Measurements from ENCODE around the gene KCNJ14. TPM values are rescaled to one million over a fixed set of nuclear protein-coding genes. Genes with fewer than 3 reads are reported as not detected.

The KCNJ14 gene
- total RNA-seq, 4 donors from 2014 or later: 0.16 to 0.42 (median 0.27) TPM; not detected in 1

GRCh38 chr19:48497728-48498594 is 42.6 kb downstream of the KCNJ14 start:
- ATAC-seq: no peak
- Histone ChIP-seq H3K36me3 (no peaks in the 10 kb centered on the region), H3K9me3 (no peaks in the 10 kb centered on the region), H3K27me3 (peaks cover 59% of the 10 kb centered on the region), H3K4me1 (peaks cover 0 to 43% (median 13%) of the 10 kb centered on the region in 3 donors), H3K27ac (no peak overlapping the region), H3K4me3 (no peak overlapping the region)
- WGBS, 2 donors (ENCODE audit: low coverage in 1 of 2): 32 to 49% methylated on average over 9 to 10 of the region's 46 CpGs
- TF ChIP-seq POLR2AphosphoS5 (IDR thresholded peaks at IDR 0.05) (no peak), EP300 (IDR thresholded peaks at IDR 0.05) (no peak), POLR2A (IDR thresholded peaks at IDR 0.05) (no peak), CTCF (IDR thresholded peaks at IDR 0.05) (no peak)

- Histone ChIP-seq H3K27ac (no peak overlapping the region), H3K4me3 (peak overlapping the region in 1 of 2 donors; percentile 0), H3K27me3 (peaks cover 60% of the 10 kb centered on the region), H3K9me3 (no peaks in the 10 kb centered on the region), H3K4me1 (peaks cover 0 to 36% (median 13%) of the 10 kb centered on the region in 3 donors), H3K36me3 (no peaks in the 10 kb centered on the region)
- TF ChIP-seq EP300 (IDR thresholded peaks at IDR 0.05) (no peak), POLR2A (IDR thresholded peaks at IDR 0.05) (no peak), POLR2AphosphoS5 (IDR thresholded peaks at IDR 0.05) (no peak), CTCF (IDR thresholded peaks at IDR 0.05) (no peak)
- no CpG with 5 or more reads among the region's 59 CpGs for WGBS, 2 donors (ENCODE audit: low coverage in 1 of 2)
- no peak for ATAC-seq
Observed at GRCh38 chr19:48498595-48499311, 43.4 kb downstream of the KCNJ14 start.

- Histone ChIP-seq H3K4me1 (peaks cover 0 to 30% (median 8%) of the 10 kb centered on the region in 3 donors), H3K27ac (no peak overlapping the region), H3K4me3 (no peak overlapping the region), H3K36me3 (no peaks in the 10 kb centered on the region), H3K9me3 (no peaks in the 10 kb centered on the region), H3K27me3 (peaks cover 60% of the 10 kb centered on the region)
- WGBS, 2 donors (ENCODE audit: low coverage in 1 of 2): 53 to 75% methylated on average over 2 to 4 of the region's 44 CpGs
- ATAC-seq: no peak
- no peak for TF ChIP-seq EP300 (IDR thresholded peaks at IDR 0.05)
- no peak for TF ChIP-seq POLR2A (IDR thresholded peaks at IDR 0.05)
- no peak for TF ChIP-seq POLR2AphosphoS5 (IDR thresholded peaks at IDR 0.05)
- TF ChIP-seq CTCF (IDR thresholded peaks at IDR 0.05): no peak
Observed at GRCh38 chr19:48499316-48500090, 44.1 kb downstream of the KCNJ14 start.

- ATAC-seq: no peak
- H3K27ac ChIP-seq: no peak overlapping the region
Observed at GRCh38 chr19:48500830-48501493, 45.6 kb downstream of the KCNJ14 start.

More at GRCh38 chr19:48500830-48501493, 45.6 kb downstream of the KCNJ14 start:
- Histone ChIP-seq H3K36me3 (no peaks in the 10 kb centered on the region), H3K9me3 (no peaks in the 10 kb centered on the region), H3K27me3 (peaks cover 60% of the 10 kb centered on the region), H3K4me1 (peaks cover 0 to 20% (median 5%) of the 10 kb centered on the region in 3 donors), H3K4me3 (no peak overlapping the region)
- no peak for TF ChIP-seq POLR2AphosphoS5 (IDR thresholded peaks at IDR 0.05)
- TF ChIP-seq EP300 (IDR thresholded peaks at IDR 0.05): no peak
- no peak for TF ChIP-seq POLR2A (IDR thresholded peaks at IDR 0.05)
- no peak for TF ChIP-seq CTCF (IDR thresholded peaks at IDR 0.05)
- 87% methylated on average over 6 of the region's 32 CpGs; no CpG with 5 or more reads in 1 of the 2 donors for WGBS, 2 donors (ENCODE audit: low coverage in 1 of 2)

Data from gastroesophageal sphincter (tissue), 4 donors.